Measurements from ENCODE around the gene MBP. TPM values are rescaled to one million over a fixed set of nuclear protein-coding genes. Genes with fewer than 3 reads are reported as not detected.

The MBP gene
- polyA plus RNA-seq, 4 donors, result 19.6 to 25.1 (median 20.5) TPM

GRCh38 chr18:77151772-77152520, 19.4 kb upstream of the MBP start:
- DNase-seq (ENCODE audit: low read depth in 4 of 4, low spot score in 3 of 4), result no peak

GRCh38 chr18:77151033-77151771, 18.6 kb upstream of the MBP start:
- DNase-seq (ENCODE audit: low read depth in 4 of 4, low spot score in 3 of 4), result no peak

- DNase-seq (ENCODE audit: low read depth in 4 of 4, low spot score in 3 of 4), result no peak
These were observed 18.0 kb upstream of the MBP start for GRCh38 chr18:77150588-77150987.

DNA sequence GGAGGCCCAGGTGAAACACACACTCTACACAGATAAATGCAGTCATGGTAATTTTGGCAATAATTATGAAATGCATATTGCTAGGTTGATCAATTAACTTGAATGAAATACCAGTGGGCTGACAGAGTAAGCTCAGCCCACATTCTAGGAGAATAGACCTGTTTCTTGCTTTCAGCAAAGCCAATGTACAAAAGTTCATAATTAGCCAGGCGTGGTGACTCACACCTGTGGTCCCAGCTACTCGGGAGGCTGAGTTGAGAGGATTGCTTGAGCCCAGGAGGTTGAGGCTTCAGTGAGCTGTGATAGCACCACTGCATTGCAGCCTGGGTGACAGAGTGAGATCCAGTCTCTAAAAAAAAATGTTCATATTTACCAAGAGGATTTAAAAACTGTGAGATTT, 15.7 kb upstream of the MBP start:
- DNase-seq (ENCODE audit: low read depth in 4 of 4, low spot score in 3 of 4), result no peak

- DNase-seq (ENCODE audit: low read depth in 4 of 4, low spot score in 3 of 4), result no peak
These were observed 14.9 kb upstream of the MBP start for GRCh38 chr18:77147418-77147852.

- no peak for DNase-seq (ENCODE audit: low read depth in 4 of 4, low spot score in 3 of 4)
These were observed 13.9 kb upstream of the MBP start for GRCh38 chr18:77146249-77147080.

DNA sequence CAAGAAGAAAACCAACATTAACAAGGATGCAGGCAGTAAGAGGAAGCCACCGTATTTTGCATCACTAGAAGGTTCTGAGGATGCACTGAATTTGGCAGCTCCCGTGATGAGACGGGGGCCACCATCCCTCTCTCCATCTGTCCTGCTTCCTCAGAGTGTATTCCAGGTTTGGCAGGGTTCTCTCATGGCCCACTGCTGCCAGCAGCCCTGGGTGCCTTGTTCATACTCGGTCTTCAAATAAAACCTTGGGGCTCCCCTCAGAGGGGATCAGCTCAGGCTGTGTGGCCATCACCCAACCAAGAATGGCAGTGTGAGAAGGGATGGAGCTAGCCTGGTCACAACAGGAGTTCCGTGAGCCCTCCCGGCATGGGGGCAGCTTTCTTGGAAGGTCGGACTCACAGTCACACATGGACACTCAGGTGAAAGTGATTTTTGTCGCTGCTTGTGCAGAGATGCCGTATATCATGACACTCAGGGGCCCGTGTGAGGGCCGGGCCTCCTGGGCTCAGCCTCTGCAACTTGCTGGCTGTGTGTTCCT, 12.8 kb upstream of the MBP start:
- no peak for DNase-seq (ENCODE audit: low read depth in 4 of 4, low spot score in 3 of 4)

- no peak for DNase-seq (ENCODE audit: low read depth in 4 of 4, low spot score in 3 of 4)
These were observed 12.0 kb upstream of the MBP start for GRCh38 chr18:77144451-77145118.

- DNase-seq (ENCODE audit: low read depth in 4 of 4, low spot score in 3 of 4), result no peak
These were observed 11.5 kb upstream of the MBP start for GRCh38 chr18:77144046-77144445.

DNA sequence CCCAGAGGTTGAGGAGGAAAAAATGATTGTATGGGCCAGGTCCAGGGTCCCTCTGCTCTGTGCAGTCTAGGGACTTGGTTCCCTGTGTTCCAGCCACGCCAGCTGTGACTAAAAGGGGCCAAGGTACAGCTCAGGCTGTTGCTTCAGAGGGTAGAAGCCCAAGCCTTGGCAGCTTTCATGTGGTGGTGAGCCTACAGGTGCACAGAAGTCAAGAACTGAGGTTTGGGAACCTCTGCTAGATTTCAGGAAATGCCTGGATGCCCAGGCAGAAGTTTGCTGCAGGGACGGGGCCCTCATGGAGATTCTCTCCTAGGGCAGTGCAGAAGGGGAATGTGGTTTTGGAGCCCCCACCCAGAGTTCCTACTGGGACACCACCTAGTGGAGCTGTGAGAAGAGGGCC, 10.6 kb upstream of the MBP start:
- DNase-seq (ENCODE audit: low read depth in 4 of 4, low spot score in 3 of 4), result no peak

GRCh38 chr18:77141401-77142118, 9.0 kb upstream of the MBP start:
- no peak for DNase-seq (ENCODE audit: low read depth in 4 of 4, low spot score in 3 of 4)

GRCh38 chr18:77140439-77141109, 8.0 kb upstream of the MBP start:
- no peak for DNase-seq (ENCODE audit: low read depth in 4 of 4, low spot score in 3 of 4)

DNA sequence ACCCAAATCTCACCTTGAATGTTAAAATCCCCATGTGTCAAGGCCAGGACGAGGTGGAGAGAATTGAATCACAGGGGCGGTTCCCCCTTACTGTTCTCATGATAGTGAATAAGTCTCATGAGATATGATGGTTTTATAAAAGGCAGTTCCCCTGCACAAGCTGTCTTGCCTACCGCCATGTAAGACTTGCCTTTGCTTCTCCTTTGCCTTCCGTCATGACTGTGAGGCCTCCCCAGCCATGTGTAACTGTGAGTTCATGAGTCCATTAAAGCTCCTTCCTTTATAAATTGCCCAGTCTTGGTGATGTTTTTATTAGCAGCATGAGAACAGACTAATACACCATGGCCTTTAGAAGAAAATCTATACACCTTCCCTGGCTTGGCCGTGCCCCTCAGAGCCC, 7.4 kb upstream of the MBP start:
- no peak for DNase-seq (ENCODE audit: low read depth in 4 of 4, low spot score in 3 of 4)

GRCh38 chr18:77139619-77140018, 7.0 kb upstream of the MBP start:
- DNase-seq (ENCODE audit: low read depth in 4 of 4, low spot score in 3 of 4), result no peak

- DNase-seq (ENCODE audit: low read depth in 4 of 4, low spot score in 3 of 4), result no peak
These were observed 5.7 kb upstream of the MBP start for GRCh38 chr18:77138270-77138669.

- DNase-seq (ENCODE audit: low read depth in 4 of 4, low spot score in 3 of 4), result no peak
These were observed 5.3 kb upstream of the MBP start for GRCh38 chr18:77137851-77138250.

DNA sequence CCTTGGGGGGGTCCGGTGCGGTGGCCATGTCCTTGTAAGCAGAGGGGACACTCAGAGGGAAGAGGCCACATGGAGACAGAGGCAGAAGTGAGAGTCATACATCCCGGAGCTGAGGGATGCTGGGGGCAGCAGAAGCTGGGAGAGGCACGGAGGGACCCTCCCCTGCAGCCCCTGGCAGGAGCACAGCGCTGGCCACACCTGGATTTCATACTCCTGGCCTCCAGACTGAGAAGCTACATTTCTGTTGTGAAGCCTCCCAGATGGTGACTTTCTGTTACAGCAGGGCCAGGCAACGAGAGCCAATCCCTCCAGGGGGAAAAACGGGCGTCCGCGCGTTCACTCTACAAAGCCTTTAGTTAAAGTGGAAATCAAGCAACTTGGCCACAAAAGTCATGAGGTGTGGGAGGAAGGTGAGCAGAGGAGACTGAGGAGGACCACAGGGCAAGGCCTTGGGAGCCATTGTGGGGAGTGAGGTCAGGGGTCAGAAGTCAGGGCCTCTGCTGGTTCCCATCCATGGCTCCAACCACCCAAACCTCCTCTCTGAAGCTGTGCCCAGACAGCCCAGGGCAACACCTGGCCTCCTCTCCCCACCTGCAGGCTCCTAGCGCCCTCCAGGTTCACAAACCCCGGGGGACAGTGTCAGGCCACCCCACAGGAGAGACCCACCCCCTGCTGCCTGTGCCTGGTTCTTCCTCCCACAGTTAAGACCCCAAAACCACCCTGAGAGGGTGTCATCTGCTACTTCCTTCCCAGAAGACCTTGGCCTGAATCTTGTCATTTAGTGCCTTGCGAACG, 4.5 kb upstream of the MBP start:
- no peak for DNase-seq (ENCODE audit: low read depth in 4 of 4, low spot score in 3 of 4)

DNA sequence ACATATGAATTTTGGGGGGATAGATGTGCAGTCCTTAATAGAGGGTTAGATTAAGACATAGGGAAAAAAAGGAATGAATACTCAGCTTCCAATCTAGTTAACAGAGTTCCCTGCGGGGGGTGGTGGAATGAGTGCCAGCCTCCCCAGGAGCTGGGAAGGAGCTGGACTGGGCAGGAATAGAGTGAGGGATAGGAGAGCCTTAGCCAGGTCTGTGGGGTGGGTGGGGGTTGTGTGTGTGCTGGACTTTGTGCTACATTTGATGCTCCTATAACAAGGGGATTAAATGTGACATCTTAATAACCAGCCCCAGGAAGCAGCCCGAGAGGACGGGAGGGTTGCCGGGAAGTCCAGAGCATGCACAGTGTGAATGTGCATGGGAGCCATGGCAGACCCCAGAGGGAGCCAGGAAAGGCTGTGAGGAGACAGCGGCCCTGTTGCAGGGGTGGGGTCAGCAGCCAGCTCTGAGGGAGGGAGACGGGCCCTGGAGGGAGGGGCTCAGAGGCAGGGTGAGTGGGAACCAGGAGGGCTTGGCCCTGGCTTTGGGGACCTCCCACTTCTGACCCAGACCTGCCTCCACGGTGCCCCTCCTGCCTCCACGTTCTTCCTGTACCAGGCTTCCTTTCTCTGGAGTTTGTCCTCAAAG, 3.6 kb upstream of the MBP start:
- no peak for DNase-seq (ENCODE audit: low read depth in 4 of 4, low spot score in 3 of 4)
